GM12873 (cell line): ENCODE measurements around the gene RNF181.

Source experiments
- CTCF ChIP-seq: IDR thresholded peaks from 2 replicates; pipeline ENCODE4 v1.5.1; 2012; ENCODE audit warnings: low read depth, mild to moderate bottlenecking, moderate library complexity, low read length, control low read depth; ENCODE audit not compliant: insufficient read depth; ENCODE audit errors: missing control alignments

RNF181 gene

GRCh38 chr2:85560812-85561279 is 34.7 kb upstream of the RNF181 start:
- no peak for TF ChIP-seq CTCF

- no peak for TF ChIP-seq CTCF
Measured at GRCh38 chr2:85561280-85562212, 34.0 kb upstream of the RNF181 start, which contains the start of gene GGCX. TSS of gene GGCX (minus strand) at chr2:85561493. CDS start at chr2:85561428, 65 bp downstream.

- TF ChIP-seq CTCF: no peak
Measured at GRCh38 chr2:85564144-85564563, 31.4 kb upstream of the RNF181 start.

GRCh38 chr2:85566265-85566664 is 29.3 kb upstream of the RNF181 start:
- no peak for TF ChIP-seq CTCF

- TF ChIP-seq CTCF: no peak
Measured at GRCh38 chr2:85575739-85576138, 19.8 kb upstream of the RNF181 start.

- no peak for TF ChIP-seq CTCF
Measured at GRCh38 chr2:85577063-85577385, 18.5 kb upstream of the RNF181 start.

- TF ChIP-seq CTCF: no peak
Measured at GRCh38 chr2:85577386-85578242, 17.9 kb upstream of the RNF181 start, which contains the start of gene VAMP8. TSS of gene VAMP8 (plus strand) at chr2:85577586. CDS start at chr2:85577647, 61 bp downstream.
